Right cardiac atrium (tissue), 5 donors: ENCODE results near the gene RAD23A. TPM values are rescaled to one million over a fixed set of nuclear protein-coding genes. Genes with fewer than 3 reads are reported as not detected.
"Not testable (repeated sequence)": the region's sequence is repeated elsewhere in the genome, so short reads cannot be mapped to it uniquely, and the experiment has no call there.

ENCODE experiments used
- ATAC-seq, 2 donors: fragments of 200-7000 bp; cut with Tn5 transposase; one replicate each; pipeline versions ENCODE4 v1.8.0 to v1.9.1; 2020; ENCODE audit warnings: moderate library complexity in 2 of 2, mild to moderate bottlenecking in 1 of 2
- DNase-seq, 3 donors: peaks; one replicate each; pipeline ENCODE4 v3.0.0-alpha.2; 2020
- H3K27ac ChIP-seq: one replicate; pipeline ENCODE4 v1.5.1; 2013; ENCODE audit warnings: mild to moderate bottlenecking, low read length, control low read depth, moderate library complexity
- H3K27me3 ChIP-seq: one replicate; pipeline ENCODE4 v1.6.1; 2013; ENCODE audit not compliant: control insufficient read depth, insufficient read depth
- H3K4me1 ChIP-seq: one replicate; pipeline ENCODE4 v1.6.1; 2013; ENCODE audit warnings: low read length; ENCODE audit not compliant: control insufficient read depth, insufficient read depth
- H3K4me3 ChIP-seq: one replicate; pipeline ENCODE4 v1.5.1; 2013; ENCODE audit warnings: low read length, control low read depth
- H3K9me3 ChIP-seq: one replicate; pipeline ENCODE4 v1.6.1; 2013; ENCODE audit warnings: low read length; ENCODE audit not compliant: control insufficient read depth
- WGBS: extraction: QIAGEN DNeasy Blood & Tissue Kit; methylation state at CpG from one replicate; pipeline ENCODE4 v1.1.7; 2013; 5-methylcytosine and 5-hydroxymethylcytosine counted together
- intact Hi-C, 4 donors: fragments of 100-400 bp; cut with DNase I; formaldehyde crosslinking; loops; one replicate each; pipeline versions ENCODE4 v1.11.0 to v1.14.0; 2022 to 2023
- polyA plus RNA-seq: library from polyadenylated mRNA; stranded (reverse); fragments of 200-250 nt; gene quantifications from one replicate; pipeline ENCODE4 v1.2.3, GENCODE V29; 2013
- total RNA-seq, 4 donors: library from RNA; stranded (reverse); fragmentation: NEBNext Ultra II Directional; extraction: Animal tissue kit (Norgen Biotek cat#: 25700); gene quantifications; one replicate each; pipeline ENCODE4 v1.2.1, GENCODE V29; 2021
- donor health status: healthy with polysubstance abuse.
- donor health status: DM: no; HTN: yes; CAD: no.
- donor health status: DM: no; HTN: no; CAD: no.
- donor health status: DM: no; HTN: yes; CAD: no; lungs with severe emphysema.
- donor health status: DM: yes; HTN: yes; CAD: no.

RAD23A gene
- total and polyA plus RNA-seq, 5 donors: 122 to 137 (median 133) TPM

DNA sequence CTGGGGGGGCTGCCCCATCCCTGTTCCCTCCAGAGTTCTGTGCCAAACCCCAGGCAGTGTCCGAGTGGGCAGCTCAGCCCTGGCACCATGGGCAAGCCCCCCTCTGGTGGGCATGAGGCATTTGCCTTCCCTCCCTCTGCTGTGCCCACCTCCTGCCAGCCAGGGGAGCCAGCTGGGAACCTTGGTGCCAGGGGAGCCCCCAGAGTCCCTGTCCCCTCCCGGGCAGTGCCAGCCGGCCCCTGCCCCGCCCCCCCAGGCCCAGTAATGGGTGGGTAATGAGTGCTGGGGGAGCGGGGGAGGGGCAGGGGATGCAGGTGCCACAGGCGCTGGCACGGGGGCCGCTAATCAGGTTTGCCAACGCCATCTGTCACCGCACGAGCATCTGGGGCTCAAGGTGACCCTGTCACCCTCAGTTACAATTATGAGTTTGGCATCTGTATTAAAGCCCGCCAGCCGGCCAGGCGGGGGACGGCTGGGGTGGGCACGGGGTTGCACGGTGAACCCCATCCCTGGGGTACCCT is 29.6 kb downstream of the RAD23A start:
- H3K27ac ChIP-seq: no peak overlapping the region
- intact Hi-C loops: loop anchor here in 3 of 4 donors (5.0 to 10.0 kb wide), 5 partner anchors 287 to 617 kb away; no protein-coding TSS in a partner anchor
- DNase-seq (peak in 2 of 3 donors; percentile 57 to 64), ATAC-seq (no peak)
- no peaks in the 10 kb centered on the region for H3K4me1 ChIP-seq
- H3K4me3 ChIP-seq: no peak overlapping the region
- WGBS: 70% methylated on average over 17 of the region's 17 CpGs
- H3K27me3 ChIP-seq: no peaks in the 10 kb centered on the region
- no peaks in the 10 kb centered on the region for H3K9me3 ChIP-seq

DNA sequence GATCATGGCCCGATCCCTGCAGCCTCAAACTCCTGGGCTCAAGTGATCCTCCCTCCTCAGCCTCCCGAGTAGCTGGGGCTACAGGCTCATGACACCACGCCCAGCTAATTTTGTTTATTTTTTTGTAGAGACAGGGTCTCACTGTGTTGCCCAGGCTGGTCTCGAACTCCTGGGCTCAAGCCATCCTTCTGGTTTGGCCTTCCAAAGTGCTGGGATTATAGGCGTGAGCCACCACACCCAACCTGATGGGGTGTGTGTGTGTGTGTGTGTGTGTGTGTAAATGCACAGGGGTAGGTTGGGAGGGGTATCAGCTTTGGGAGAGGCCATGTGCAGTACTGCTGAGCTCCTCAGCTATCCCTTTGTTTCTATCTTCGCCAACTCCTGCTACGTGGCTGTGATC is 30.4 kb downstream of the RAD23A start:
- not testable (repeated sequence) for ATAC-seq, H3K9me3 ChIP-seq, H3K4me1 ChIP-seq, H3K27me3 ChIP-seq, H3K27ac ChIP-seq, H3K4me3 ChIP-seq
- DNase-seq: peak in 1 of 3 donors; percentile 10
- intact Hi-C loops: loop anchor here in 3 of 4 donors (5.0 to 10.0 kb wide), 5 partner anchors 286 to 616 kb away; no protein-coding TSS in a partner anchor
- 83% methylated on average over 7 of the region's 7 CpGs for WGBS

DNA sequence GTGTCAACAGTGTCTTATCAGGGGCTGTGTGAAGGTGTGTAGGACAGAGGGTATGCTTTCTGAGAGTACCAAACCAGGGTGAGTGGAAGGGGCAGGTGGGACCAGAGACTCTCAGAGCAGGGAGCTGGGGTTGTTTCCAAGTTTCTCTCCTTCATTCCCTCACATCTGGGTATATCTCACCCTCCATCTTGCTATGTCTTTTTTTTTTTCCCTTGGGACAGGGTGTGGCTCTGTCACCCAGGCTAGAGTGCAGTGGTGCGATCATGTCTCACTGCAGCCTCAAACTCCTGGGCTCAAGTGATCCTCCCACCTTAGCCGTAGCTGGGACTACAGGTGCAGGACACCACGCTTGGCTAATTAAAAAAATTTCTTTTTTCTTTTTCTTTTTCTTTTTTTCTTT is 34.3 kb downstream of the RAD23A start:
- Histone ChIP-seq H3K4me1 (peaks cover under 1% of the 10 kb centered on the region), H3K27ac (no peak overlapping the region), H3K4me3 (no peak overlapping the region), H3K9me3 (no peaks in the 10 kb centered on the region), H3K27me3 (no peaks in the 10 kb centered on the region)
- intact Hi-C loops: loop anchor here (2.0 to 10.0 kb wide), 8 partner anchors 85 to 612 kb away; no protein-coding TSS in a partner anchor
- ATAC-seq (no peak), DNase-seq (peak in 1 of 3 donors; percentile 16)
- 95% methylated on average over 3 of the region's 3 CpGs for WGBS

- ATAC-seq (no peak), DNase-seq (no peak)
- intact Hi-C loops: loop anchor here in 2 of 4 donors (2.0 to 10.0 kb wide), 3 partner anchors 82 to 112 kb away; no protein-coding TSS in a partner anchor
- H3K4me1 ChIP-seq: peaks cover 3% of the 10 kb centered on the region
- no peaks in the 10 kb centered on the region for H3K9me3 ChIP-seq
- H3K27ac ChIP-seq: no peak overlapping the region
- H3K27me3 ChIP-seq: no peaks in the 10 kb centered on the region
- 90% methylated on average over 6 of the region's 6 CpGs for WGBS
- H3K4me3 ChIP-seq: no peak overlapping the region
Measured at GRCh38 chr19:12982648-12983047, 37.0 kb downstream of the RAD23A start.

DNA sequence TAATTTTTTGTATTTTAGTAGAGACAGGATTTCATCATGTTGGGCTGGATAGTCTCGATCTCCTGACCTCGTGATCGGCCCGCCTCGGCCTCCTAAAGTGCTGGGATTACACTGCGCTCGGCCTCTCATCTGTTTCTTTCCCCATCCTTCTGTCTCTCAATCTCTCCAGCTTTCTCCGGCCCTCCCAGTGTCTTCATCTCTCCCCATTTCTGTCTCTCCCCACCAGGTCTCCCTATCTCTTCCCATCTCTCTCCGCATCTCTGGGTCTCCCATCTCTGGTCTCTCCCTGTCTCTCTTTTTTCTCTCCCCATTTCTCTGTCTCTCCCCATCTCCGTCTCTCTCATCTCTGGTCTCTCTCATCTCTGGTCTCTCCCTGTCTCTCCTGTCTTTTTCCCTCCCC is 37.4 kb downstream of the RAD23A start:
- intact Hi-C loops: loop anchor here in 2 of 4 donors (2.0 to 10.0 kb wide), 3 partner anchors 82 to 112 kb away; no protein-coding TSS in a partner anchor
- H3K9me3 ChIP-seq: no peaks in the 10 kb centered on the region
- H3K27me3 ChIP-seq: no peaks in the 10 kb centered on the region
- peaks cover 3% of the 10 kb centered on the region for H3K4me1 ChIP-seq
- DNase-seq (peak in 1 of 3 donors; percentile 54), ATAC-seq (no peak)
- no peak overlapping the region for H3K27ac ChIP-seq
- no peak overlapping the region for H3K4me3 ChIP-seq
- 54% methylated on average over 10 of the region's 10 CpGs for WGBS

DNA sequence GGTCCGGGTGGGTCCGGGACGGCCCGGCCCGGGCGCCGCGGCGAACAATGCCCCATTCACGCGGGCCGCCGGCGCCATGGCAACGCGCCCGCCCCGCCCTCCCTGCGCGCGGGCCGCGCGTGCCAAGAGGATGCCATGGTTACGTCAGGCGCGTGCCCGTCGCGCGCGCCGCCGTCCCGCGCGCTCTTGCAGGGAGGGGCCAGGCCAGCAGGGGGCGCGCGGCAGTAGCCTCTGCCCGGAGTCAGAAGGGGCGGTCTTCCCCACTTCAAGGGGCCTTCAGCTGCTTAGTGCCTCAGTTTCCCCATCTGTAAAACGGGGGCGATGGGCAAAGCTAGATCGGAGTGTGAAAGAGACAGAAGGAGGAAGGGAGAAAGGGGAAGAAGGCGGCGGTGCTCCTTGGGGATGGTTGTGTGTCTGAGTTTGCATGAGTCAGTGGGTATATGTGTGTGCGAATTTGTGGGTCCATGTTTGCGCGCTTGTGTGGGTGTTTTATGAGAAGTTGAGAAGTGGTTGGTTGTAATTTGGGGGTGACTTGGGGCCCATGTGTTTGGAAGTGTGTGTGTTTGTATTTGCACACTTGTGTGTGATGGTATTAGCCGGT is 38.0 kb downstream of the RAD23A start:
- WGBS: 10% methylated on average over 51 of the region's 51 CpGs
- ATAC-seq (peak; percentile 77 to 80), DNase-seq (peak; percentile 81 to 94 (median 93))
- H3K4me1 ChIP-seq: peaks cover 3% of the 10 kb centered on the region
- no peaks in the 10 kb centered on the region for H3K27me3 ChIP-seq
- no peaks in the 10 kb centered on the region for H3K9me3 ChIP-seq
- no peak overlapping the region for H3K4me3 ChIP-seq
- intact Hi-C loops: loop anchor here in 2 of 4 donors (2.0 to 10.0 kb wide), 3 partner anchors 81 to 111 kb away; no protein-coding TSS in a partner anchor
- no peak overlapping the region for H3K27ac ChIP-seq

DNA sequence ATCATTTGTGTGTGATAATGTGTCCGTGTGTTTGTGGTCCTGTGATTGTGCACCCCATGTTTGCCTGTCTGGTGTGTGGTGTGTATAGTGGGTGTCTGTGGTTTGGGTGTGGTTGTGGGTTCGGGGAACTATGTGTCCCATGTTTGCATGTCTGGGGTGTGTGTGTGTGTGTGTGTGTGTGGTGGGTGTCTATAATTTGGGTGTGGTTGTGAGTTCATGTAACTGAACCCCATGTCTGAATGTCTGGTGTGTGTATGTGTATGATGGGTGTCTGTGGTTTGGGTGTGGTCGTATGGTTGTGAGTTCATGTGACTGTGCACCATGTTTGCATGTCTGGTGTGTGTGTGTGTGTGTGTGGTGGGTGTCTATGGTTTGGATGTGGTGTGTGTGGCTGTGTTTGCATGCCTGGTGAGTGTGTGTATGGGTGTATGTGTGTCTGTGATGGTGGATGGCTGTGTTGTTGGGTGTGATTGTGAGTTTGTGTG is 38.5 kb downstream of the RAD23A start:
- DNase-seq (peak in 1 of 3 donors; percentile 29), ATAC-seq (peak in 1 of 2 donors; percentile 5)
- intact Hi-C loops: loop anchor here in 2 of 4 donors (10.0 kb wide), 2 partner anchors 81 to 111 kb away; no protein-coding TSS in a partner anchor
- no peaks in the 10 kb centered on the region for H3K27me3 ChIP-seq
- H3K4me3 ChIP-seq: no peak overlapping the region
- no peak overlapping the region for H3K27ac ChIP-seq
- peaks cover 3% of the 10 kb centered on the region for H3K4me1 ChIP-seq
- 82% methylated on average over 3 of the region's 3 CpGs for WGBS
- H3K9me3 ChIP-seq: no peaks in the 10 kb centered on the region

DNA sequence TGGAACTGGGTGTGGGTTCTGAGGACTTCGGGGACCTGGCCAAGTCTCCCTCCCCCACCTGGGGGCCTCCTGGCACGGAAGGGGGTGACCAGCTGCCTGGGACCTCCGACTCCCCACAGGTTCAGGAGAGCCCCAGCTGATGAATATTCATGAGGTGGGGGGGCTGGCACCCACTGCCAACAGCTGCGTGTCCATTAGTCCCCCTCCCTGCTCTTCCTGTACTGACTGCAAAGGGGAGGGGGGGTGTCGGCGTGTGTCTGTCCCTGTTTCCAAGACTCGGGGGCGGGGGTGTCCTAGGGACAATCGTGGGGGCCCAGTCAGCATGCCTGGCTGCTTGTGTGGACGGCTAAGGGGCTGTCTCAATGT is 39.0 kb downstream of the RAD23A start:
- H3K4me1 ChIP-seq: peaks cover 3% of the 10 kb centered on the region
- H3K9me3 ChIP-seq: no peaks in the 10 kb centered on the region
- ATAC-seq (no peak), DNase-seq (peak in 1 of 3 donors; percentile 62)
- H3K4me3 ChIP-seq: no peak overlapping the region
- intact Hi-C loops: loop anchor here (5.0 to 10.0 kb wide), 4 partner anchors 78 to 110 kb away; no protein-coding TSS in a partner anchor
- H3K27me3 ChIP-seq: no peaks in the 10 kb centered on the region
- no peak overlapping the region for H3K27ac ChIP-seq
- WGBS: 24% methylated on average over 10 of the region's 10 CpGs

GRCh38 chr19:12985049-12985776 is 39.6 kb downstream of the RAD23A start:
- 34% methylated on average over 16 of the region's 16 CpGs for WGBS
- Histone ChIP-seq H3K9me3 (no peaks in the 10 kb centered on the region), H3K4me3 (no peak overlapping the region), H3K4me1 (peaks cover 3% of the 10 kb centered on the region), H3K27me3 (no peaks in the 10 kb centered on the region), H3K27ac (no peak overlapping the region)
- DNase-seq (peak; percentile 79 to 87 (median 85)), ATAC-seq (peak; percentile 69 to 70)
- intact Hi-C loops: loop anchor here (5.0 to 10.0 kb wide), 4 partner anchors 77 to 110 kb away; no protein-coding TSS in a partner anchor

GRCh38 chr19:12986726-12987125 is 41.1 kb downstream of the RAD23A start:
- no peaks in the 10 kb centered on the region for H3K9me3 ChIP-seq

More at GRCh38 chr19:12986726-12987125, 41.1 kb downstream of the RAD23A start:
- ATAC-seq: no peak
- no peaks in the 10 kb centered on the region for H3K27me3 ChIP-seq
- H3K4me3 ChIP-seq: no peak overlapping the region
- H3K27ac ChIP-seq: no peak overlapping the region
- peaks cover 3% of the 10 kb centered on the region for H3K4me1 ChIP-seq
- DNase-seq: no peak
- WGBS: 96% methylated on average over 12 of the region's 12 CpGs
- intact Hi-C loops: loop anchor here (5.0 to 10.0 kb wide), 4 partner anchors 76 to 108 kb away; no protein-coding TSS in a partner anchor
